Activated naive CD8-positive, alpha-beta T cell treated with anti-CD3 and anti-CD28 coated beads for 36 hours (primary cell): ENCODE results near the gene GPR4. TPM values are rescaled to one million over a fixed set of nuclear protein-coding genes. Genes with fewer than 3 reads are reported as not detected.
A peak's percentile ranks its signal among the peaks of the same experiment; 100 is the strongest.

Experiments
- DNase-seq: peaks from one replicate; pipeline ENCODE4 v3.0.0; 2021
- H3K27ac Mint-ChIP-seq: one replicate; pipeline ENCODE4 v1.8.0; 2022; ENCODE audit warnings: mild to moderate bottlenecking, moderate library complexity, mixed read lengths
- H3K27me3 Mint-ChIP-seq: one replicate; pipeline ENCODE4 v1.8.0; 2022; ENCODE audit warnings: mild to moderate bottlenecking, mixed read lengths
- H3K36me3 Mint-ChIP-seq: one replicate; pipeline ENCODE4 v1.8.0; 2021; ENCODE audit warnings: mild to moderate bottlenecking, mixed read lengths
- H3K4me1 Mint-ChIP-seq: one replicate; pipeline ENCODE4 v1.8.0; 2021; ENCODE audit warnings: mixed read lengths
- H3K4me3 Mint-ChIP-seq: one replicate; pipeline ENCODE4 v1.8.0; 2022; ENCODE audit warnings: mild to moderate bottlenecking, moderate library complexity, mixed read lengths
- H3K9me3 Mint-ChIP-seq: one replicate; pipeline ENCODE4 v1.8.0; 2022; ENCODE audit warnings: mixed read lengths
- total RNA-seq, 2 experiments: library from RNA; stranded (reverse); gene quantifications; one replicate each; pipeline ENCODE4 v1.2.3, GENCODE V29; 2021

GPR4 gene
- total RNA-seq, 2 experiments from 2014 or later = not detected

DNA sequence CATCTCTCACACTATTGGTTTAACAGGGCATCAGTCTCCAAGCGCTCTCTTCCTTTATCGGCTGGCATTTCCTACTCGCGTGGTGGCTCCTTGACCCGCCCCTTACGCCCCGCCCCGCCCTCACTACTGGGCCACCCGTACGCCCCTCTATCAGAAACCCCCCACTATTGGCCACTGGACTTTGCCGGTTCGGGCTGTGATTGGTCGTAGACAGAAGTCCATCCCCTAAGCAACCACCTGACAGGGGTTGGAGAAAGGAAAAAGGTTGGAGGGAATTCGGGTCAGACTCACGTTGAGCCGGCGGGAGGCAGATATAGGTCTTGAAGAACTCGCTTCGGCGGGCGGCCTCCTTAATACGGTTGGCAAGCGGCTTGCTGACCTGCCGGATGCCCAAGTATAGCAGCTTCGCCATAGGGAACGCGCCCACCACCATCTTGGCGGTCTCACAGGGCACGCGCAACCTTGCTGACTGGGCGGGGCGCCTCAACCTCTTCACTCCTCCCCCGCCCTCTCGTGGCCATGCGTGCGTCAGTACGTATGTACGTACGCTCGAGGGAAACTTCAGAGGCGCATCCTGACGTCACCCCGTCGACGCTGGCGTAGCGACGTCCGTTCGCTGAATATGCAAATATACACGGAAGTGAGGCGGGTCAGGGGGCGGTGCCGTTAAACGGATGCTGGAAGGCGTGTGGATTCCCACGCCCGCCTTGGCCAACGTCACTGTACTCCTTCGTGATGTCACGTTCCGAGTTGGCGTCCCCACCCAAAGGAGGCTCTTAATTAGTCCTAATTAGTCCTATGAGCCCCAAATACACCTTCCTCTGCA lies 17.5 kb downstream of the GPR4 start, which contains the start of gene OPA3:
Gene OPA3, minus strand, starts transcription at position 471 of the 826 bp plus-strand sequence. Its CDS starts 38 bp downstream, at position 433.
- peaks cover 7% of the 10 kb centered on the region for H3K4me1 Mint-ChIP-seq
- peak; percentile 97 for DNase-seq
- peaks cover 25% of the 10 kb centered on the region for H3K36me3 Mint-ChIP-seq
- H3K27me3 Mint-ChIP-seq = peaks cover 9% of the 10 kb centered on the region
- peak within 1 kb of the TSS; percentile 94 for H3K4me3 Mint-ChIP-seq
- H3K27ac Mint-ChIP-seq = peak within 1 kb of the TSS; percentile 97
- H3K9me3 Mint-ChIP-seq = no peaks in the 10 kb centered on the region

- Mint-ChIP-seq H3K27me3 (no peaks in the 10 kb centered on the region), H3K36me3 (peaks cover 25% of the 10 kb centered on the region), H3K27ac (no peak overlapping the region), H3K4me3 (peak overlapping the region; percentile 52), H3K4me1 (peaks cover 16% of the 10 kb centered on the region), H3K9me3 (no peaks in the 10 kb centered on the region)
- no peak for DNase-seq
Measured at GRCh38 chr19:45581576-45581975, 20.4 kb downstream of the GPR4 start.

DNA sequence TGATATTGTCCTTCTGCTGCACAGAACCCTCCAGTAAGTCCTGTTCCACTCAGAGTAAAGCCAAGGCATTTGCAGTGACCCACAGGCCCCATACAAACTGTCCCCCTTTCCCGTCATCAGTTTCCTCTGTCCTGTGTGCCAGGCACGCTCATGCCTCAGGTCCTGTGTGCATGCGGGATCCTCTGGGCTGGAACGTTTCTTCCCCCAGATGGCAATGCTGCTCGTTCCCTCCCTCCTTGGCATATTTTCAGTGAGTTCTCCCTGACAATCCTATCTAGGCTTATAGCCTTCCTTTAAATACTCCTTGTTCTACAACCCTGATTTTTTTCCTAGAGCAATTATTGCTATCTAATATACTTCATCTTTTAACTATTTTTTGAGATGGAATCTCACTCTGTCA lies 23.2 kb downstream of the GPR4 start:
- no peaks in the 10 kb centered on the region for H3K9me3 Mint-ChIP-seq
- peaks cover 16% of the 10 kb centered on the region for H3K4me1 Mint-ChIP-seq
- DNase-seq = no peak
- no peak overlapping the region for H3K4me3 Mint-ChIP-seq
- H3K27me3 Mint-ChIP-seq = no peaks in the 10 kb centered on the region
- H3K27ac Mint-ChIP-seq = no peak overlapping the region
- H3K36me3 Mint-ChIP-seq = peaks cover 21% of the 10 kb centered on the region

DNA sequence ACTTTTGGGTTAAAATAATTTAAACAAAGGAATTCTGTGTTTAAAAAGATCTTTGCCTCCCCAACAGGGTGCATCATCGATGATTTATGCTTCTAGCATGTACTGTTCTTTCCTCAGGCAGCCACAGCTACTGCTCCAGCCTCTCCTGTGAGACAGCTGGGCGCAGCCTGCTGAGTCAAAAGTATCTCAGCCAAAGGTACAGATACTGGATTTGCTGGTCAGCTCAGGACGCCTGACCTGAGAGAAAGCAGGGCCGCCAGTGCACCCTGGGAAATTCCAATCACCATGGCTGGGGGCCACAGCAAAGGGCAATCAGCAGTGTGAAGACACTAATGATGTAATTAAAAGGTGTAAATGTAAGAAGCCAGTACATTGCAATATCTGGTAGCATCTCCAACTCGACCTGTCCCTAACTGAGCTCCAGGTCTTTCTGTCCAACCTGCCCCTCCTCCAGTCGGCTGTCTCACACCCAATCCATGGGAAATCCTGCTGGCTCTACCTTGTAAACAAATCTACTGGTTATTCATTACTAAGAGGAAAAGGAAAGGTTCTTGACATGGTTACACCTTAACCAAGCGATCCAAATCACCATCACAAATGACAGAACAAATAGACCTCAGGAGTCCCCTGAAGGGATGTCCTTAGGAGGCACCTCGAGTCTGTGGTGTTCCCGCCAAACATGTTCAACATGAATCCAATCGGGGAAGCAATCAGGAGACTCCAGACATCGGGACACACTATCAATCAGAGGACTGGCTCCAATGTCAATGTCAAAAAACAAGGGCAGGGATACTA lies 24.7 kb downstream of the GPR4 start:
- Mint-ChIP-seq H3K36me3 (peaks cover 9% of the 10 kb centered on the region), H3K27me3 (no peaks in the 10 kb centered on the region), H3K4me3 (no peak overlapping the region), H3K4me1 (peaks cover 10% of the 10 kb centered on the region), H3K27ac (peak overlapping the region; percentile 23), H3K9me3 (no peaks in the 10 kb centered on the region)
- no peak for DNase-seq

DNA sequence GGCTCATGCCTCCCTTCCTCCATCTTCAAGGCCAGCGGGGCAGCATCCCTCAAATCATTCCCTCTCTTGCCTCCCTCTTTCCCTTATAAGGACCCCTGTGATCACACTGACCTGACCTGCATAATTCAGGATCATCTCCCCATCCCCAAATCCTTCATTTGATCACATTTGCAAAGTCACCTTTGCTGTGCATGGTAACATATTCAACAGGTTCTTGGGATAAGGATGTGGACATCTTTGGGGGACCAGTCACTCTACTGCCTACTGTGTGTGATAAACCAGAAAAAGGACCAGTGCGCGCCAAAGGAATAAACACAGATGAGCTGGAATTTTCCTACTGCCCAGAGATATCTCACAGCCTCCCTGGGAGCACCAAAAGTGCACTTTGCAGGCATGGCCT lies 25.3 kb downstream of the GPR4 start:
- H3K9me3 Mint-ChIP-seq = no peaks in the 10 kb centered on the region
- H3K36me3 Mint-ChIP-seq = peaks cover 6% of the 10 kb centered on the region
- no peak for DNase-seq
- no peak overlapping the region for H3K4me3 Mint-ChIP-seq
- peaks cover 10% of the 10 kb centered on the region for H3K4me1 Mint-ChIP-seq
- H3K27me3 Mint-ChIP-seq = no peaks in the 10 kb centered on the region
- H3K27ac Mint-ChIP-seq = no peak overlapping the region

GRCh38 chr19:45575216-45575615 lies 26.8 kb downstream of the GPR4 start:
- Mint-ChIP-seq H3K36me3 (no peaks in the 10 kb centered on the region), H3K27me3 (no peaks in the 10 kb centered on the region), H3K4me1 (peaks cover 10% of the 10 kb centered on the region), H3K4me3 (no peak overlapping the region), H3K9me3 (no peaks in the 10 kb centered on the region), H3K27ac (no peak overlapping the region)
- no peak for DNase-seq

DNA sequence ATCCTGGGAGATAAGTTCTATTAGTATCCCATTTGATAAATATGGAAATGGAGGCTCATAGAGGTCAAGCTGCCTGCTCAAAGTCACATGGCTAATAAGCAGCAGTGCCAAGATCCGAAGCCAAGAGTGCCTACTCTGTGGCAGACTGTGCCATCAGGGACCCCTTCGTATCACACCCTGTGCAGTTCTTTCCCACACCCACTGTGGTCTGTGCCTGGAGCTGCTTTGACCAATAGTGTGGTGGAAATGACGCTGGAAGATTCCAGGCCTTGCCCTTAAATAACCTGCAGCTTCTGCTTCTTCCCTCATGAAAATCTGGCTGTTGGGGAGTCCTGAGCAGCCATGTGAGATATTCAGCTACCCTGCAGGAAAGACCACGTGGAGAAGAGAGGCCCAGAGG lies 27.5 kb downstream of the GPR4 start:
- H3K4me1 Mint-ChIP-seq = peaks cover 11% of the 10 kb centered on the region
- no peak for DNase-seq
- no peaks in the 10 kb centered on the region for H3K27me3 Mint-ChIP-seq
- no peaks in the 10 kb centered on the region for H3K9me3 Mint-ChIP-seq
- H3K36me3 Mint-ChIP-seq = no peaks in the 10 kb centered on the region
- H3K27ac Mint-ChIP-seq = no peak overlapping the region
- no peak overlapping the region for H3K4me3 Mint-ChIP-seq

DNA sequence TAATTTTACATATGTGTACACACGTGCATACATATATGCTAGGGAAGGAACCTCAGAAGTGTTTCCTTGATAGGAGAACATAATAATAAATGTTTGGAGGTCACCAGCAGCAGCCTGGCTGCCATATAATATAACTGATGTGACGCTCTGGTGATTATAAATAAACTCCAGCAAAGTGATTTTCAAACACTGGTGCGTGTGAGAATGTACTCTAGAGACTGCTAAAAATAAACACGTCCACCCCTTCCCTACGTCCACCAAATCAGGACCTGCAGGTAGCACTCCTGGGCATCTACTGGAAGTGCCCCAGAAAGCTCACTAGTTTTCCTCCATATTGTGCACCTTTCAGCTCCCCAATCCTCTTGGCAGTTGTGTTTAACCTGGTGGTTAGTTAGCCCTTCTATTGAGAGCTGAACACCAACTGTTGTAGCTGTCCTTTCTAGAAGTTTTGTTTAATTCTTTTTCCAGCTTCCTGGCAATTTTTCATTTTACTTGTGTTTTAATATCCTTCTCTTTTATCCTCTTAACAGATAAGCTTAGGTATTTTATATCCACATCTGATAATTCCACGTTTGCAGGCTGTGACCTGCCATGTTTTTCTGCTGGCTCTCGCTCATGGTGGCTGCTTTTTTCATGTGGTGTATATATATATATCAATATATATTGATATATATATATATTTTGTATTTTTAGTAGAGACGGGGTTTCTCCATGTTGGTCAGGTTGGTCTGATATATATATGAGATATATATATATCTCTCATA lies 30.4 kb downstream of the GPR4 start:
- DNase-seq = no peak
- Mint-ChIP-seq H3K36me3 (no peaks in the 10 kb centered on the region), H3K27me3 (no peaks in the 10 kb centered on the region), H3K4me3 (no peak overlapping the region), H3K4me1 (peaks cover 4% of the 10 kb centered on the region), H3K9me3 (no peaks in the 10 kb centered on the region), H3K27ac (no peak overlapping the region)

DNA sequence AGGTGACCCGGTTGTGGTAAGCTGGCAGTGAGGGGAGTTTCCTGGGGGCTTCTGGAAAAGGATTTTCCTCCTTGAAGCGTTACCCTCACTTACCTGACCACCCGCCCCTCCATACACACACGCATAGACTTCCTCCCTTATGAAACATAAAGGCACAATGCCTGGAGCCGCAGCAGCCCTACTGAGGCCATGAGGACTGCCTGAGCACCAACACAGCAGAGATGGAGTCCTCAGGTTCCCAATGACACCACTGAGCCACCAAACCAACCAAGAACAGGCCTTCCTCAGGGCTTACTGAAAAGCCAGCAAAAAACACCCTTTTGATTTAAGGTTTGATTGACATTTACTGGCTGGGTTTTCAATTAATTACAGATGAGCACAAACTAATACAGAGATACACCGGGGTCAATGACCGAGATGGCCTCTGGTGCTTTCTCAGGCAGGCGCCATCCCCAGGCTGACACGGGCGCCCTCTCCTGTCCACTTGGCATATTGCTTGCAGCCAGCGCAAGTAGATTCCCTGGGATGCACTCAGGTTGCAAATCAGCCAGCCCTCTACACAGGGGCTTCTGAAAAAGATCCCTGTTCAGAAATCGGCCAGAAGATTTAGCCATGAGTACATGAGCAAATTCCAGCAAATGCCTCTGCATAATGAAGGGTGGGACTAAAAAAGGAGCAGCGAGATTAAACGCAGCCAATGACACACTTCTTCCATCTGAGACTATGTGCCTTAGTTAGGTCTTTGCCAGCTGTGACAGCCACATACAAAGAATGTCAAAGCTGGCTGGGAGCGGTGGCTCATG lies 32.2 kb downstream of the GPR4 start:
- no peaks in the 10 kb centered on the region for H3K27me3 Mint-ChIP-seq
- no peak overlapping the region for H3K4me3 Mint-ChIP-seq
- no peaks in the 10 kb centered on the region for H3K36me3 Mint-ChIP-seq
- no peaks in the 10 kb centered on the region for H3K9me3 Mint-ChIP-seq
- peak; percentile 62 for DNase-seq
- H3K27ac Mint-ChIP-seq = peak overlapping the region; percentile 36
- peaks cover 4% of the 10 kb centered on the region for H3K4me1 Mint-ChIP-seq

GRCh38 chr19:45568732-45569131 lies 33.3 kb downstream of the GPR4 start:
- Mint-ChIP-seq H3K4me1 (peaks cover 13% of the 10 kb centered on the region), H3K27me3 (no peaks in the 10 kb centered on the region), H3K27ac (no peak overlapping the region), H3K9me3 (no peaks in the 10 kb centered on the region), H3K4me3 (no peak overlapping the region), H3K36me3 (no peaks in the 10 kb centered on the region)
- no peak for DNase-seq

GRCh38 chr19:45567609-45568008 lies 34.4 kb downstream of the GPR4 start:
- H3K4me1 Mint-ChIP-seq = peaks cover 22% of the 10 kb centered on the region
- no peaks in the 10 kb centered on the region for H3K27me3 Mint-ChIP-seq
- H3K4me3 Mint-ChIP-seq = no peak overlapping the region
- no peaks in the 10 kb centered on the region for H3K9me3 Mint-ChIP-seq
- no peaks in the 10 kb centered on the region for H3K36me3 Mint-ChIP-seq
- no peak for DNase-seq
- no peak overlapping the region for H3K27ac Mint-ChIP-seq

GRCh38 chr19:45564131-45564780 lies 37.8 kb downstream of the GPR4 start:
- H3K4me3 Mint-ChIP-seq = no peak overlapping the region
- no peaks in the 10 kb centered on the region for H3K27me3 Mint-ChIP-seq

GRCh38 chr19:45560686-45561085 lies 41.3 kb downstream of the GPR4 start:
- no peaks in the 10 kb centered on the region for H3K27me3 Mint-ChIP-seq
- no peak overlapping the region for H3K4me3 Mint-ChIP-seq
- peaks cover 6% of the 10 kb centered on the region for H3K36me3 Mint-ChIP-seq
- peaks cover 40% of the 10 kb centered on the region for H3K4me1 Mint-ChIP-seq
- peak overlapping the region; percentile 59 for H3K27ac Mint-ChIP-seq
- H3K9me3 Mint-ChIP-seq = no peaks in the 10 kb centered on the region
- DNase-seq = no peak

More at GRCh38 chr19:45564131-45564780, 37.8 kb downstream of the GPR4 start:
- peaks cover 33% of the 10 kb centered on the region for H3K4me1 Mint-ChIP-seq
- no peaks in the 10 kb centered on the region for H3K9me3 Mint-ChIP-seq
- peak overlapping the region; percentile 88 for H3K27ac Mint-ChIP-seq
- no peak for DNase-seq
- peaks cover 6% of the 10 kb centered on the region for H3K36me3 Mint-ChIP-seq

DNA sequence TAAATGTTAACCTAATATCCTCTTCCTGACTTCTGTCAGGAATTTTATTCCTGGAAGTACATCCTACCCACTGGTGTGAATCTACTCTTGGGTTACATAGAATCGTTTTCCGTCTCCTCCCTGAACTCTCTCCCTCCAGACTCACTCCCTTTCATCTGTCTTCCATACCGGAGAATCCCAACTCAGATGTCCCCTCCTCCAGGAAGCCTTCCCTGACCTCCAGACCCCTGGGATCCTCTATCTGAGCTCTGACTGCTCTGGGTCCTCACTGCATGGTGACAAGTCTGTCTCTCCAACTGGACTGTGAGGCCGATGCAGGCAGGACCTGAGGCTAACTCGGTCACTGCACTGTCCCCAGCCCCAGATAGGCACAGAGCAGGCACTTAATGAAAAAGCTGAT lies 42.0 kb downstream of the GPR4 start:
- no peaks in the 10 kb centered on the region for H3K9me3 Mint-ChIP-seq
- H3K27me3 Mint-ChIP-seq = no peaks in the 10 kb centered on the region
- no peak for DNase-seq
- no peak overlapping the region for H3K27ac Mint-ChIP-seq
- no peak overlapping the region for H3K4me3 Mint-ChIP-seq
- peaks cover 6% of the 10 kb centered on the region for H3K36me3 Mint-ChIP-seq
- H3K4me1 Mint-ChIP-seq = peaks cover 40% of the 10 kb centered on the region
